NCI-H2107 (cell line): ENCODE results near the gene PRLR.
A peak's percentile ranks its signal among the peaks of the same experiment; 100 is the strongest.
"Not testable (repeated sequence)": the region's sequence is repeated elsewhere in the genome, so short reads cannot be mapped to it uniquely, and the experiment has no call there.

Experiments
- DNase-seq: peaks from one replicate; lab custom pipeline; 2025; lab: John Stamatoyannopoulos, UW

The PRLR gene

DNA sequence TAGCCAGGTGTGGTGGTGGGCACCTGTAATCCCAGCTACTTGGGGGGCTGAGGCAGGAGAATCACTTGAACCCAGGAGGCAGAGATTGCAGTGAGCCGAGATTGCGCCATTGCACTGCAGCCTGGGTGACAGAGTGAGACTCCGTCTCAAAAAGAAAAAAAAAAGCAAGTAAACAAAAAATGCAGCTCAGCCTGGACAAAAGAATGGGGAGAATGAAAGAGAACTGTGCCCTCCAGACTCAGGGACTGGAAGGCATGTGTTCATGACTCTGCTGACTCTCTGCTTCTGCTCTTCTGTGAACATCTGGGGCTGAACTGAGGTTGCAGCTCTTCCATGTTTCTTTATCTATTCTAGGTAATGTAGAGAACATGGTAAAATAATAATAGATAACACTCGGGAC lies 194.4 kb downstream of the PRLR start:
- DNase-seq: not testable (repeated sequence)

DNA sequence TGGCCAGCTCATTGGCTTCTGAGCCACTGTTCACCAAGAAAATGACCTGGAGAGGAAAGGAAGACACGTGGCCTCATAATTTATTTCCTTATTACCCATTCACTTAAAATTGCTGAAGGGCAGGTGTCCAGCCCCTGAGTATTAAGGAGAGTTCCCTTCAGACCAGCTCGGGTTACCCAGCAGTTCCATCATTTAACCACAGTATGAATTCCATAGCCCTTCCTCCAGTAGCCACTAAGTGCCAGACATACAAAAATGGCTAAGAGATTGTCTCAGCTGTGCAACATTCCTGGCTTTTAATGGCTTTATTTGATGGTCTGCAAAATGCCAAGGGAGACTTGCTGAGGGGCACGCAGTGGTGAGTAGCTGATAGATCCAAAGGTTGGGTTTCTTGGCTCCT lies 195.0 kb downstream of the PRLR start:
- no peak for DNase-seq

DNA sequence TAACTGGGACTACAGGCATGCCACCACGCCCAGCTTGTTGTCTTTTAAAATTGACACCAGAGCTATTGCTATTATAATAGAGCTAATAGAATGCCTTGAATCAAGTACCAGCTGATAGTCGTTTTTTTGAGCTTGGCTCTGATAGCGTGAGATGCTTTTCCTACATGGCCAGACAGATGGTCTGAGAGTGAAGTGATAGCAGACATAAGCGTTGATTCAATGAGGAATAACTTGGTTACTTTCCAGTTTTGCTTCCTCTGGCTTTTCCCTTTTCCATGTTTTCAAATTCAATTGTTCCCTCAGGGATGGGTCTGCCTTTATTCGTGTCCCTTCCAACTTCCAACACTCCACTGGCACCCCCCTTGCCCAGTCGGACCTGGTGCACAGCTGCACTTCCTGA lies 197.9 kb downstream of the PRLR start:
- no peak for DNase-seq

DNA sequence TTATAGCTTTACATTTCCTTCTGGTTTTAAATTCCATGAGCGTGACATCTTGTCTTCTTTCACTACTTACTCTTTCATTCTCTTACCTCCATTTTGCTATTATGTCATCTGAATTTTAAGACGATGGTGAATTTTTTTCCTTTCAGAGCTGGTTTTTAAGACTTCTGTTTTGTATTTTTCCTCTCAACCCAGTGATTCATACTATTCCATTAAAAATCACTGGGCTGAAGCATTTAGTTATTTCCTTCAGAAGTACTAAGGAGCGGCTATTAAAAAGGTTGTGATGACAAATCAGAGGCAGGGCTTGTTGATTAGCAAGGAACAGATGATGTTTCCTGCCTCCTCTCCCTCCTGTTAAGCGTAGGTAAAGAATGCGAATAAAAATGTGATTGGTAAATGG lies 199.0 kb downstream of the PRLR start:
- no peak for DNase-seq

DNA sequence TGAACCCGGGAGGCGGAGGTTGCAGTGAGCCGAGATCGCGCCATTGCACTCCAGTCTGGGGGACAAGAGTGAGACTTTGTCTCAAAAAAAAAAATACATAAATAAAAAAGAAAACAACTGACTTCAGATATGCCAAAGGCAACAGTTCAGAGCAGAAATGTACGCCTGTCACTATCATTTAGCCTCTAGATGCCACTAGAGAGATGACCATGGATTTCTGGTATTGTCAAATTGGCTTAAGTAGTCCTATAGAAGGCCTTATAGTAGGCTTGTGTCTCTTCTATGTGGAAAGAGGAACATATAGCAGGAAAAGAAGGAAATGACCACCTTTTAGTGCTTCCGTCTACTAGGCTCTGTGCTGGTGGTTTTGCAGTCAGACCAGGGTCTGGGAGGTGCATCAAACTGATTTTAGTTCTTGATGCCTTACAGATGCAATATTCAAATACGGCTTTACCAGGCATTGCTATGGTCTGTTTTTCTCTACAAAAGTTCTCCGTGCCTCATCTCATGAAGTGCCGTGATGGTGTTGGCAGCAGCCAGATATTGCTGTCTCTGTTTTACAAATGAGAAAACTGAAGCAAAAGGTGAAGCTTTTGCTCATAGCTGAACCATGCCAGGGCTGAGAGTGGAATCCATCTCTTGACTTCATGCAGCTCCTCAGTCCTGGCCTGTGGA lies 199.7 kb downstream of the PRLR start:
- DNase-seq: no peak

DNA sequence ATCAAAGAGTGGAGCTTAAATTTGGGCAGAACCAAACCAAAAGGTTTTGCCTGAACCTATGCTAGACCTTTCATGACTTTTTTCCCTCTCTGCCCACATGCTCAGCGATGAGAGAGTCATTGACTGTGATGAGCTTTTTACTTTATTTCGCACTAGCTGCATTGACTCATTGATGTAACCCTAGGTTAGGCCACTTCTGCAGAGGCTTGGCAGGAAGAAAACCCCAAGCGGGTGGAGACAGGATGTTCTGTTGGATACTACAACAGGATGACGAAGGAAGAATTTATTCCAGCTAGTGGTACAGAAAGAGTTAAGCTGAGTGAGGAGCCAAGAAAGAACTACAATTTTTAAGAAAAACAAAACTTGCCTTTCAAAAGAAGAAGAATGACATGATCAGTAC lies 201.0 kb downstream of the PRLR start:
- no peak for DNase-seq

DNA sequence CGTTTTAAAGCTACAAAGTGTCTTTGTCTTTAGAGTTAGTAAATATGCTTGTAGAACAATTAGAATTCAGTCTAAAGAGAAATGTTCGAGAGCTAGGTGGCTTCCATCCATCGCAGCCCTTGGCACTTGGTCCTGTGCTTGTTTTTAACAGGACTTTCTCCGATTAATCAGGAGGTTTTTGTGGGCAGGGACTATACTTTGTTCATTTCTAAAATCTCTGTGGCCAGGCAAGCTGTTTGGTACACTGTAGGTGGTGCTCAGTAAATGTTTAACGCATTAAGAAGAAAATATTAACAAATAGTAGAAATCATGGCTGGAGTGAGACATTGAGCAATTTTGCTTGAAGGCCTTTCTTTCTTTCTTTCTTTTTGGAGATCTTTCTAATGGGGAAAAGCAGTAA lies 203.3 kb downstream of the PRLR start:
- no peak for DNase-seq

DNA sequence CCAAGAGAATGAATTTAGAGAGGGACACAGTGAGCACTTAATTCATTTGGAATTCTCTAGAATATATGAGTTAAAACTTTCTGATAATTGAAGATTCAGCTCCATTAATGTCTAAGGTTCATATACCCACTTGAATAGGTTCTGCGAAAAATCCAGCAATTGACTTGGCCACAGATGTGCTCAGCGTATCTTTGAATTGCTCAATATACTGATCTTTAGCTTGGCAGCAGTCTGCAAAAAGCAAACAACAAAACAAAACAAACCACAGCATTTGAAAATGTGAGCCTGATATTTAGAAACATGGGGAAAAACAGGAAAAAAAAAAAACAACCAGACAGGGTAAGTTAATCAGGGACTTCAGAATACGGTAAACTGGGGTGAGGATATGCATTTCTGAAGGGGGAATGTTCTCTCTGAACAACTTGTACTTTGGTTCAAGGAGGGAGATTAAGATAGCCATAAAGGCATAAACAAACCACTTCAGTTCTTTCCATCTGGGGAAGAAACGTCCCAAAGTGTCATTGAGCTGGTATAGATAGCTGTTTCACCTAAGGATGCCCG lies 203.9 kb downstream of the PRLR start:
- DNase-seq: no peak

DNA sequence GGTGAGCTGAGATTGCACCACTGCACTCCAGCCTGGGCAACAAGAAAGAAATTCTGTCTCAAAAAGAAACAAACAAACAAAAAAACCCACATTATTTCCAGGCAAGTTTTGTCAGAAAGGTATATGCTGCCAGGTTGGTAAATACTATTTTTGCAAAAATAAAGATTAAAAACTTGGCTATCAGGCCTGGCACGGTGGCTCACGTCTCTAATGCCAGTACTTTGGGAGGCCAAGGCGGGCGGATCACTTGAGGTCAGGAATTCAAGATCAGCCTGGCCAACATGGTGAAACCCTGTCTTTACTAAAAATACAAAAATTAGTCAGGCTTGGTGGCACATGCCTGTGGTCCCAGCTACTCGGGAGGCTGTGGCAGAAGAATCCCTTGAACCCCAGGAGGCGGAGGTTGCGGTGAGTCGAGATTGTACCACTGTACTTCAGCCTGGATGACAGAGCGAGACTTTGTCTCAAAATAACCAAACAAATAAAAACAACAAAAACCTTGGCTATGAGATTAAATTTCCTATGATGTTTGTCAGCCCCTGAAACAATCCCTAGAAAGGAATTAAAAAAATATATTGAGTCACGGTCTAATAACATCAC lies 205.3 kb downstream of the PRLR start:
- no peak for DNase-seq

DNA sequence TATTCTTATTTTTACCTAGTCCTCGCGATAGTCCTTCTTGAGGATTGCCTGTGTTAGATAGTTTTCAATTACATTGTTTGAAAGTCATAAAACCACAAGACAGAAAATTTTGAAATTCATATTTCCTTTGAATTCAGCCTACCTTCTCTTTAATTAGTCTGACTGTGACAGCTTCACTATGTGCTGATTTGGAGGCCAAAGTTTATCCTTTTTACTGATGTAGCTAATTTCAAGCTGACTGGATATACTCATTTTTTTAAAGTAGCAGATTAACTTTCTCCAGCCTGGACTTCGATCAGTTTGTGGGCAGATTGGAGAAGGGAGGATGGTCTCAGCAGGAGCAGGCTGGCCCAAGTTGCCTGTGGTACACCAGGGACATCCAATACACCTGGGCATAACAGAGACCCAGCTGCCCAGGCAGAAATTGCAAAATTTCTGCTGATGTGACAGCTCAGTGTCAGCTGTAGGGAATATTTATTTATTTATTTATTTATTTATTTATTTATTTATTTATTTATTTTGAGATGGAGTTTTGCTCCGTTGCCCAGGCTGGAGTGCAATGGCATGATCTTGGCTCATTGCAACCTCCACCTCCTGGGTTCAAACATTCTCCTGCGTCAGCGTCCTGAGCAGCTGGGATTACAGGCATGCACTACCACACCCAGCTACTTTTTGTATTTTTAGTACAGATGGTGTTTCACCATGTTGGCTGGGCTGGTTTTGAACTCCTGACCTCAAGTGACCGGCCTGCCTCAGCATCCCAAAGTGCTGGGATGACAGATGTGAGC lies 206.7 kb downstream of the PRLR start:
- DNase-seq: no peak

DNA sequence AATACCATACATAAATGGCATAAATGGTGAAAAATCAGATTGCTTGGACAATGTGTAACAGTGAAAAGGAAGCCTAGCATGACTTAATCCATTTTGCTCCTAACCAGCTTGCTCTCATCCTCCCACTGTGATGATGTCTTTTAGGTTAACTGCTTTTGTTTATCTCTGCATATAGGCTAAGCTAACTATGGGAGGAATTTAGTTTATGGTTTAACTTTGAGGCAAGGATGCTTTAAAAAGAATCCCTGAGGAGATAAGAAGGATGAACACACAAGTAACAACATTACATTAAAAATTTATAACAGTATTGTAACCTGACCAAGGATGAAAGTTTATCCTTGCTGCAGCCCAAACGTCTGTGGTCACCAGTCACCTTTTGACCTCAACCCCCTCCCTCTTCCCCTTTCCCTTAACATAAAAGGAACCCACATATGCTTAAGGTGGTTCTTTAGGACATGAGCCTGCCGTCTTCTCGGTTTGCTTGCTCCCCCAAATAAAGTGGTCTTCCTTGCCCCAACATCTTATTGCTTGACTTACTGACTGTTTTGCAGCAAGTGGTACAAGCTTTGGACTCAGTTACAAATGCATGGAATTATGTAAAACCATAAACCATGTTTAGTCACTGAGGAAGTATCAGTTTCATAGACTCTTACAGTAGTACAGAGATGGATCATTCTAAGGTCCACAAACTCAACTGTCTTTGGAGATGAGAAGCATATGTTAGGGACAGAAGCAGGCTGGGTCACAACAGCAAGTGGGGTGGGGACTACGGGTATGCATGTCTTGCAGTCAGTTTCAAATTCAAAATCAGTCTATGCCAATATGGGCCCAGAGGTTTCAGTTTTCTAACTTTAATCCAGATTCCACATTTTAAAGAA lies 213.9 kb downstream of the PRLR start:
- no peak for DNase-seq

DNA sequence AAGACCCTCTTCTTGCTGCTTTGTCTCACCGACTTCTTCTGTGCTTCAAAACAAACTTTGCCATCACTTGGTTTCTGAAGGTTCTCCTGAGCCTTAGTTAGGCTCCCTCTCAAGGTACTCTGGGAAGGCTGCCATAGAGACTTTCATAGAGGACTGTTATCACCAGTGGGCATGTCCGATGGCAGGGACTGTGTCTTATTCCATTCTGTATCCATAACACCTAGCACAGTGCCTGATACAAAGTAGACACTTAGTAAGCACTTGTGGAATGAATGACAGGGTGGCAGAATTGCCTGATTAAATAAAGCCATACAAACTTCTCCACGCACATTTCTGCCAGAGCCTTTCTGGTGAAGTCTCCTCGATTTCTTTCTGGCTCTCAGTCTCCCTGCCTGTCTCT lies 215.2 kb downstream of the PRLR start:
- no peak for DNase-seq

DNA sequence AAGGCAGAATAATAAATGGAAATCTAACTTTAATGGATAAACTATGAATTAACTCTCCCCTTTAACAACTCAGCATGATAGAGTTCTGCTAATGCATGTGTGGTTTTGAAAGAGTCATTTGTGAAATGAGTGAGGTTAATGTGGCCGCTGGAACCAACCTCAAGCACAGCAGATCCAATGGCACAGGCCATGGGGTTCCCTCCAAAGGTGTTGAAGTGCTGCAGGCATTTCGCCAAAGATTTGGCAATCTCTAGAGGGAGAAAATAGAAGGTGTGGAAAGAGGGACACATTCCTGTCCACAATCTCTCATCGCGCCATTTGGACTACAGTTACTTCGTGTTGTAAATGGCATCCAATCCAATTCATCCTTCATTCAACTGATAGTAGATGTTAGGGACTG lies 217.5 kb downstream of the PRLR start:
- peak; percentile 50 for DNase-seq

DNA sequence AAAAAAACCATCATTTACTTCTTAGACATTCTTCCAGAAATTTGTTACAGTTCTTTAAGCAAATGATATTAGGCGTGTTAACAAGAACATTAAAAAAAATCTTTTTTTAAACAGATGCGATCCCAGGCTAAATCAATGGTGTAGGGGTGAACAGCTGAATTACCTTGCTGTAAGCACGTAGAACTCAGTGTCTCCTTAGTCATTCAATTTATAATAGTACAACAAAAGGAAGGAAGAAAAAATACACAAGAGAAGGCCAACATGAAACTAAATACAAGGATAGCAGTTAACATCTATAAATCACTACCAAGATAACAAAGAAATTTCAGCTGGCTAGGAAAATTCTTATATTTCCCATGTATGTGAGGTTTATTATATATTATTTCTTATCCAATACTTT lies 217.9 kb downstream of the PRLR start:
- DNase-seq: no peak

DNA sequence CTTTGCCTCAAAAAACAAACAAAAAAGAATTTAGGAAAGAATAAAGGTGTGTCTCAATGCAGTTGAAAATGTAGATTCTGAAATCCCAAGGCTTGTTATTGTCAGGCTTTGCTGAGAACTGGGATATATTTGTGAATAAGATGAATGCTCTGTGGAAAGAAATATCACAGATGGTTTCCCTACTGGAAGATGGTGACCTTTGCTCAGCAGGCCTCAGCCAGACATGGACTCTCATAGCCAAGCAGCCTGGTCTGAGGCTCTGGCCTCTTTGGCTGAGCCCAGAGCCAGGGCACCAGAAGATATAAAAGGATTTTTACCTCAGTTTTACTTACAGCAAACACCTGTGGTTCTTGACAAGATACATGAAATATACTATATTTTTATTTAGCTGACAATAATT lies 219.6 kb downstream of the PRLR start:
- DNase-seq: no peak

DNA sequence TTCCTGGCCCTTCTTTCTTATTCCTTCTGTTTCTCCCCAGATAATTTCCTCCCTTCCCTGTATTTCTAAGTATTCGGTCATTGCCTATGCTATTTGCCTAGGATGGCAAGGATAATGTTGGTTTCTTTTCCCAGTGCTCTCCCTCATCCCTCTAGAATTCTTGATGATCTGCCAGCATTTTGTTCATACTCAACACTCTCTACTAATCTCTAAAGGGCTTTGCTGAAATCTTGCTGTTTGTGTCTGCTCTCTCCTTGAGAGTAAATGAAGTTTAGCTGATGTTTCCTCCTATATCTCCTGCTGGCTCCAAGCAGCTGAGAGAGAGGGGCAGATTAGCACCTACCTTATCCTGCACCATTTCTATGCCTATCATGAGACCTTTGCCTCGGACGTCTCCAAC lies 220.6 kb downstream of the PRLR start:
- DNase-seq: no peak

DNA sequence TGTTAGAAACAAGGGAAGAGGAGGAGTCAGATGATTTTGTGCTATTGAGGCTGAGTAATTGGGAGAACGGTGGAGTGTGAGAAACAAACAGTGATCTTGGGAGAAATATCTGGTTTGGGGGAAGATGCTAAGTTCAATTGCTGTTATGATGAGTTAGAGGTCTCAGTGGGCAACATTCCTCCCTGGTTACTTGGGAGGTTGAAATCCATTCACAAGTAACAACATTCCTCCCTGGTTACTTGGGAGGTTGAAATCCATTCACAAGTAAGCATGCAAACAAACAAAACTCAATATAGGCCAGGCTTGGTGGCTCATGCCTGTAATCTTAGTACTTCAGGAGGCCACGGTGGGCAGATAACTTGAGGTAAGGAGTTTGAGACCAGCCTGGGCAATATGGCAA lies 221.3 kb downstream of the PRLR start:
- no peak for DNase-seq

DNA sequence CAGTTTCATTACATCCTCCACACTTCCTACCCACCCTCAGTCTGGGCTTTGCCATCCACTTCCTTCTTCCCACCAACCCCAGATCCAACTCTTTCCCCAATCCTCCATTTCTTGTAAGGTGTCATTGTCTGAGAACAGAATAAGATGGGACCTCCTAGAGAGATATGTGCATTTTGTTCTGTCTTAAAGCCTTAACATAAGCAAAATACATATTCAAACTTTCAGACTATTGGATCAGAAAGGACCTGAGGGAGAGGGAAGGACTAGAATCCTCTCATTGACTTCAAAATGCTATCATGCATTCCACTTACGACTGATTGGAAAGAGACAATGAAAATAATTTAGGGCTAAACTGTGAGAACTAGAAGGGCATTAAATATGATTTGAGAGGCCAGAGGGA lies 225.5 kb downstream of the PRLR start:
- DNase-seq: no peak

DNA sequence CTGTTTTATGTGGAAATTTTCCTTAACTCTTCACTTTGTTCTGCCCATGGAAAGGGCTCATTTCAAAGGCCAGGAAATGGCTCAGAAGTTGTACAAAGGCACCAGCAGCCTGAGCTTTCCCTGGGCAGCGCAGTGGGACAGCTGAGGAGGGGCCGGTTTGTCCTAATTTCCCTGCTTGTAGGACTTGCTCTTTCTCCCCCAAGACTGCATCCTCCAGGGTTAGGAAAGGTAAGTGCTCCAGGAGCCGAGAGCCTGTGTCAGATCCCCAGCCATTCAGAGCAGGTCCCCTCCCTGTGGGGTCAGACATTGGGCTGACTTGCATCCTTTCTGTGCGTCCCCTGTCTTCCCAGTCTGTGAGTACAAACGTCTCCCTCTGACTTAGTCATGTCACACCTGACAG lies 226.1 kb downstream of the PRLR start:
- no peak for DNase-seq

DNA sequence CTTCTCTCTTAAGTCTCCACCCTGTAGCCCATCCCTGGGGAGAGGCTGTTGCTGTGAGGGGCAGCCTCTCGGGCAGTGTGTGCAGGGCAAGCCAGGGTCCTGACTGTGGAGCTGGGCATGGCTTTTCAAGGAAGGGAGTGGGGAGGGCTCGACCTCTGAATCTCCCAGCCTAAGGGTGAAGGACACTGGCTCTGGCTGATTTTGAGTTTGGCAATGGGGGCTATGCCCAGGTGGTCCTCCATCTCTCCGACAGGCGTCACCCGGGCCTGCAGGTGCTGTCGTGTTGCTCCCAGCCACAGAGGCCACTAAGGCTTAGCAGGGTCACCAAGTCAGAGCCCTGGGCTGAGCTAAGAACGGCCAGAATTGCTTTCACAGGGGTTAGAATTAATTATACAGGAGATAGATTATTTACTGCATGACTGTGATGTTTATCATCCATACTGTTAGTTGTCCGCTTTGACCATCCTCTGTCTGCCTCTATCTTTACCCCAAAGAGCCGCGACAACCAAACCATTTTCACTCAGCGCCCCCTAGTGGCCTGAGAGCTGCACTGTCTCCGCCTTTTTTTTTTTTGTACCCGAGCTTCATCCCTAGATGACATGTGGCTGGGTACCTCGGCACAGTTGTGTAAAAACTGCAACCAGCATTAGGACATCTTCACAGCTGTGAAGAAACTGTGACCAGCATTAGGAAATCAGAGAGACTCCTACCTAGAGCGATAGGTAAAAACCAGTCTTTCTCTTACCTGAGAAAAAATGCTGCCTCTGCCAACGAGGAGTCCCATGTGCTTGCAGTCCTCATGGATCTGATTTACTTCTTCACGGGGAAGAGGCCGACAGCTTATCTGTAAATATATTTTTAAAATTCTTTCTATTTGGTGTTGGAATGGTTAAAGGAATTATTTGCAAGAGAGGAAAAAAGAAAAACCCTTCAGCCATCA lies 227.0 kb downstream of the PRLR start:
- DNase-seq: peak; percentile 30

DNA sequence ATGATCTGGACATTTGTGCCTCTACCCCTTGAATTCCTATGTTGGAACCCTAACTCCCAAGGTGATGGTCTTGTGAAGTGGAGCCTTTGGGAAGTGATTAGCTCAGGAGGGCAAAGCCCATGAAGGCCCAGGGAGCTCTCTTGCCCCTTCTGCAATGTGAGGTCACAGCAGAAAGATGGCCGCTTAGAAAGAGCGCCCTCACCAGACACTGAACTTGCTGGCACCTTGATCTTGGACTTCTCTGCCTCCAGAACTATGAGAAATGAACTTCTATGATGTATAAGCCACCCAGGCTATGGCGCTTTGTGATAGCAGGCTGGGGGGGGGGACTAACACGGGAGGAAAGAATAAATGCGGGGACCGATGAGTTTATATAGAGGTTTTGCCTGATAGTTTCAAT lies 227.8 kb downstream of the PRLR start:
- DNase-seq: no peak
